Smooth muscle cell (in vitro differentiated cells): ENCODE measurements around the gene STRIT1. TPM values are rescaled to one million over a fixed set of nuclear protein-coding genes. Genes with fewer than 3 reads are reported as not detected.

ENCODE experiments used
- DNase-seq: peaks from one replicate; lab custom pipeline; 2025; ENCODE audit not compliant: unreplicated experiment; lab: John Stamatoyannopoulos, UW
- H2AFZ ChIP-seq: fragments of 200-600 bp; sonication (generic); 2 replicates; pipeline ENCODE4 v1.6.0; 2016; ENCODE audit warnings: antibody characterized with exemption, low read depth, mild to moderate bottlenecking
- H3F3A ChIP-seq: fragments of 200-600 bp; sonication (generic); 2 replicates; pipeline ENCODE4 v1.6.0; 2017; ENCODE audit warnings: antibody characterized with exemption, low read depth
- H3K27ac ChIP-seq: fragments of 200-600 bp; sonication (generic); 2 replicates; pipeline ENCODE4 v1.5.1; 2016; ENCODE audit warnings: low read depth, mild to moderate bottlenecking
- H3K27me3 ChIP-seq: fragments of 200-600 bp; sonication (generic); 2 replicates; pipeline ENCODE4 v1.6.1; 2016; ENCODE audit warnings: low read depth, mild to moderate bottlenecking
- H3K36me3 ChIP-seq: fragments of 200-600 bp; sonication (generic); 2 replicates; pipeline ENCODE4 v1.5.1; 2016; ENCODE audit warnings: low read depth
- H3K4me1 ChIP-seq: fragments of 200-600 bp; sonication (generic); 2 replicates; pipeline ENCODE4 v1.5.1; 2016; ENCODE audit warnings: low read depth
- H3K4me2 ChIP-seq: fragments of 200-600 bp; sonication (generic); 2 replicates; pipeline ENCODE4 v1.6.0; 2016; ENCODE audit warnings: mild to moderate bottlenecking
- H3K4me3 ChIP-seq: fragments of 200-600 bp; sonication (generic); 2 replicates; pipeline ENCODE4 v1.5.1; 2016; ENCODE audit warnings: mild to moderate bottlenecking
- H3K79me2 ChIP-seq: fragments of 200-600 bp; sonication (generic); 2 replicates; pipeline ENCODE4 v1.6.0; 2016; ENCODE audit warnings: low read depth, mild to moderate bottlenecking
- H3K9ac ChIP-seq: fragments of 200-600 bp; sonication (generic); 2 replicates; pipeline ENCODE4 v1.6.0; 2016; ENCODE audit warnings: low read depth
- H3K9me3 ChIP-seq: fragments of 200-600 bp; sonication (generic); replicated peaks from 2 replicates; pipeline ENCODE4 v1.5.1; 2016; ENCODE audit warnings: low read depth
- H4K20me1 ChIP-seq: fragments of 200-600 bp; sonication (generic); 2 replicates; pipeline ENCODE4 v1.6.0; 2016; ENCODE audit warnings: low read depth
- CTCF ChIP-seq: fragments of 200-600 bp; sonication (generic); IDR thresholded peaks from 2 replicates; pipeline ENCODE4 v1.5.1; 2017; ENCODE audit warnings: borderline replicate concordance, mild to moderate bottlenecking, antibody characterized with exemption; ENCODE audit not compliant: insufficient read depth, poor library complexity, severe bottlenecking
- WGBS: methylation state at CpG from one replicate; pipeline ENCODE4 v1.1.7; 2016; ENCODE audit warnings: low lambda C conversion rate; 5-methylcytosine and 5-hydroxymethylcytosine counted together
- polyA plus RNA-seq: library from polyadenylated mRNA; unstranded; fragments of >200 nt; fragmentation: Nextera tagmentation; extraction: Ambion mirVana; gene quantifications from 2 replicates; pipeline ENCODE4 v1.2.1, GENCODE V29; 2016
- total RNA-seq: library from RNA; depleted of rRNA; stranded (reverse); fragments of >200 nt; gene quantifications from 2 replicates; pipeline ENCODE4 v1.2.3, GENCODE V29; 2014

STRIT1 gene
- total and polyA plus RNA-seq, 2 experiments from 2014 or later: not detected

GRCh38 chr3:155312781-155313180 is 19.3 kb upstream of the STRIT1 start:
- TF ChIP-seq CTCF: no peak
- 76% methylated on average over 2 of the region's 2 CpGs for WGBS

GRCh38 chr3:155309581-155309980 is 16.1 kb upstream of the STRIT1 start:
- no peaks in the 10 kb centered on the region for H4K20me1 ChIP-seq
- no peak overlapping the region for H3K9ac ChIP-seq
- H2AFZ ChIP-seq: no peak overlapping the region
- no peaks in the 10 kb centered on the region for H3K9me3 ChIP-seq
- TF ChIP-seq CTCF: no peak
- no peaks in the 10 kb centered on the region for H3F3A ChIP-seq
- no peak overlapping the region for H3K4me2 ChIP-seq
- H3K36me3 ChIP-seq: no peaks in the 10 kb centered on the region
- H3K27me3 ChIP-seq: no peaks in the 10 kb centered on the region
- no peak for DNase-seq
- 97% methylated on average over 28 of the region's 28 CpGs for WGBS
- no peak overlapping the region for H3K4me3 ChIP-seq
- no peaks in the 10 kb centered on the region for H3K4me1 ChIP-seq
- H3K27ac ChIP-seq: no peak overlapping the region
- no peaks in the 10 kb centered on the region for H3K79me2 ChIP-seq

More at GRCh38 chr3:155312781-155313180, 19.3 kb upstream of the STRIT1 start:
- Histone ChIP-seq H3K27me3 (no peaks in the 10 kb centered on the region), H3K79me2 (no peaks in the 10 kb centered on the region), H3K4me3 (no peak overlapping the region), H2AFZ (peak overlapping the region; percentile 32), H3K4me1 (no peaks in the 10 kb centered on the region), H3K27ac (no peak overlapping the region), H3K9ac (no peak overlapping the region), H3K4me2 (no peak overlapping the region), H3F3A (no peaks in the 10 kb centered on the region), H4K20me1 (no peaks in the 10 kb centered on the region), H3K9me3 (no peaks in the 10 kb centered on the region), H3K36me3 (no peaks in the 10 kb centered on the region)
- DNase-seq: no peak

DNA sequence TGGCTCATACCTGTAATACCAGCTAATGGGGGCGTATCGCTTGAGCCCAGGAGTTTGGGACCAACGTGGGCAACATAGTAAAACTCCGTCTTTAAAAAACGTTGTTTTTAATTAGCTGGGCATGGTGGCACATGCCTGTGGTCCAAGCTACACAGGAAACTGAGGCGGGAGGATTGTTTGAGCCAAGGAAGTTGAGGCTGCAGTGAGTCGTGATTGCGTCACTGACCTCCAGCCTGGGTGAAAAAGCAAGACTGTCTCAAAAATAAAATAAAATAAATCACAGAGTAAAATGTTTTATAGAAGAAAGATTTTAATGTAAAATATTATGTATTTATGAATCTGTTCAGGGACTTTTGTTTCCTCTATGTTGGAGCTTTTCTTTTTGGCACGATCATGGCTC is 15.3 kb upstream of the STRIT1 start:
- Histone ChIP-seq H3K9ac (no peak overlapping the region), H3K27ac (no peak overlapping the region), H3K27me3 (no peaks in the 10 kb centered on the region), H2AFZ (no peak overlapping the region), H3K36me3 (no peaks in the 10 kb centered on the region), H4K20me1 (no peaks in the 10 kb centered on the region), H3K9me3 (no peaks in the 10 kb centered on the region), H3F3A (no peaks in the 10 kb centered on the region), H3K4me2 (no peak overlapping the region), H3K4me3 (no peak overlapping the region), H3K4me1 (no peaks in the 10 kb centered on the region), H3K79me2 (no peaks in the 10 kb centered on the region)
- no peak for TF ChIP-seq CTCF
- DNase-seq: no peak
- WGBS: 79% methylated on average over 9 of the region's 9 CpGs

DNA sequence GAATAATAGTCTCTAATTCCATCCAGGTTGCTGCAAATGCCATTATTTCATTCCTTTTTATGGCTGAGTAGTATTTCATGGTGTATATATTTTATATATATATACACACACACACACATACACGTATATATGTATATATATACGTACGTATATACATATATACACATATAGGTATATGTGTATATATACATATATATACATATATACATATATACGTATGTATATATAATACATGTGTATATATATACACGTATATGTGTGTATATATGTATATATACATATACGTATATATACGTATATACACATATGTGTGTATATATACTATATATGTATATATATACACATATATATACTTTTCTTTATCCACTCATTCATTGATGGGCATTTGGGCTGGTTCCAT is 13.7 kb upstream of the STRIT1 start:
- DNase-seq: no peak
- TF ChIP-seq CTCF: no peak
- WGBS: 97% methylated on average over 7 of the region's 7 CpGs

More for the DNA sequence above, 13.7 kb upstream of the STRIT1 start:
- Histone ChIP-seq H3K27me3 (no peaks in the 10 kb centered on the region), H4K20me1 (no peaks in the 10 kb centered on the region), H3K4me2 (no peak overlapping the region), H3K4me3 (no peak overlapping the region), H3K9me3 (no peaks in the 10 kb centered on the region), H3K4me1 (no peaks in the 10 kb centered on the region), H3F3A (no peaks in the 10 kb centered on the region), H3K27ac (no peak overlapping the region), H2AFZ (no peak overlapping the region), H3K9ac (no peak overlapping the region), H3K36me3 (no peaks in the 10 kb centered on the region), H3K79me2 (no peaks in the 10 kb centered on the region)
